HG03442 (cell line): Measurements from ENCODE around the gene SCYGR4.

Experiments used
- ATAC-seq: cut with Tn5 transposase; IDR thresholded peaks from one replicate; pipeline ENCODE4 v1.9.1; 2021; ENCODE audit warnings: mild to moderate bottlenecking, moderate library complexity; ENCODE audit not compliant: unreplicated experiment

The SCYGR4 gene

DNA sequence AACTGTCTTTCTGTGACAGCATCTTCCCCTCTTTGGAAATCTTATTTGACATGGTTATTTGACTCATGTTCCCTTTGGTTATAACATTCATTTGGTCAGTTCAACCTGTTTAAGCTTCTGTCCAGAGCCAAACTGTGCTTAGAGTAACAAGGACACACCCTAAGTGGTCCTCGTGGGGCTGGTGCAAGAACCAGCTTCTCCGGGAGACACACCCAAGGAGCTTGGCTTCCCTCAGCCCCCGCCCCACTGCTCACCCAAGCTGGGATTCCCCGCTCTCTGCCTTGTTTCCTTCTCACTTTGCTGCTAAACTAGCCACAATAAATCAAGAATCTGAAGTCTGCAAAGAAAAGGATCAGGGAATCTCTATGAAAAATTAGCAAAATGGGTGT lies 4.0 kb upstream of the SCYGR4 start:
- ATAC-seq: no peak

DNA sequence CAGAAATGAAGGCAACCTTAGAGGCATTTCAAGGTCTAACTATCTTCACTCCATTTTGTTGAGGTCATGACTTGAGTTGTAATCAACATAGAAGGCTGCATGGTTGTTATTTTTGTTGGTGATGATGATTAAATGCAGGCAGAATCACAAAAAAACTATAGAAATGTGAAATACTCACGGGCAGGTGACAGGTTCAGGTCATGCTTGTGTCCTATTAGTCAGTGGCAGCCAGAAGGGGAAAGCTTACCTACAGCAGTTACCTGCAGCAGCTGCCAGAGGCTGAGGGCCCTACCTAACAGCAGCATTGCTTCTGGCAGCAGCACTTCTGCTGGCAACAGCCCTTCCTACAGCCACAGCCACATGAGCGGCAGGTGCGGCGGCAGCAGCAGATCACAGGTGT lies 3.1 kb upstream of the SCYGR4 start:
- ATAC-seq: no peak

DNA sequence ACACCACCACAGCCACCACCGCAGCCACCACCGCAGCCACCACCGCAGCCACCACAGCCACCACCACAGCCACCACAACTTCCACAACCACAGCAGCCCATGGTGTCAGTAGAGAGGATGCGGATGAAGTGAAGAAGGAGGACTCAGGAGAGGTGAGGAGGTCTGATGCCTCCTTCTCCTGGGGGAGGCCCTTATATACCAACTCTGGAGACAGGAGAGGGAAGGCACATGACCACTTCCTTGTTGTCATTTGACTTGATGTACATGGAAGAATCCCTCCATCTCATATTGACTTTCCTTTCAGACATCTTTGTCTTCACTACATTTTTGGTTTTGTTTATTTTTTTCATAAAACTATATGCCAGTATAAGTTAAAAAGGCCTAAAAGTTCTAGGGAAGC lies 2.6 kb upstream of the SCYGR4 start, which contains the start of gene SCYGR3:
Gene SCYGR3, minus strand, starts transcription at position 101 of the 400 bp plus-strand sequence. Its CDS starts 0 bp downstream, at position 101.
- no peak for ATAC-seq

- ATAC-seq: no peak
These were observed 2.1 kb upstream of the SCYGR4 start for GRCh38 chr2:227615181-227615580.

GRCh38 chr2:227615906-227616305 lies 1.4 kb upstream of the SCYGR4 start:
- no peak for ATAC-seq

GRCh38 chr2:227616631-227617030 lies 667 bp upstream of the SCYGR4 start:
- ATAC-seq: no peak

- no peak for ATAC-seq
These were observed 5.9 kb downstream of the SCYGR4 start for GRCh38 chr2:227623226-227623625.

DNA sequence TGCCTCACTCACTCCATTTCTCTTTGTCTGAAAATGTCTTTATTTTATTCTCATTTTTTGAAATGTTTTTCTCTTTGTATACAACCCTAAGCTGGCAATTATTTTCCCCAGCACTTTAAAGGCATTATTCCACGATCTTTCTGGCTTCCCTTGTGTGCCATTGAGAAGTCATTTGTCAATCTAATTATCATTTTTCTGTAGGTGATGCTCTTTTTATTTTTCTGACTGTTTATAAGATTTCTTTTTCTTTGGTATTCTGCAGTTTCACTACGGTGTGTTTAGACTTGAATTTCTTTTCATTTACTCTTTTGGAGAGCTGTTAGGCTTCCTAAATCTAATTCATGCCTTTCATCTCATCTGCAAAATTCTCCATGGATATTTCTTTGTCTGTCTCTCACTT lies 8.1 kb downstream of the SCYGR4 start:
- no peak for ATAC-seq

DNA sequence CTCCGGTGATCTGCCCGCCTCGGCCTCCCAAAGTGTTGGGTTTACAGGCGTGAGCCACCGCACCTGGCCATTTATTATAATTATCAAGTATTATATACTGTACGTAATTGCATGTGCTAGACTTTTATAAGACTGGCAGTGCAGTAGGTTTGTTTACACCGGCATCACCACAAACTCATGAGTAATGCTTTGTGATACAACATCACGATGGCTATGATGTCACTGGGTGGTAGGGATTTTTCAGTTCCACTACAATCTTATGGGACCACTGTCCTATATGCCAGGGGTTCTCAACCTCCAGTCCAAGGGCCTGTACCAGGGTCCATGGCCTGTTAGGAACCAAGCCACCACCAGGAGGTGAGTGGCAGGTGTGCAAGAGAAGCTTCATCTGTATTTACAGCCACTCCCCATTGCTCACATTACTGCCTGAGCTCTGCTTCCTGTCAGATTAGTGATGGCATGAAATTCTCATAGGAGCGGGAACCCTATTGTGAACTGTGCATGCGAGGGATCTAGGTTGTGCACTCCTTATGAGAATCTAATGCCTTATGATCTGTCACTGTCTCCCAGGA lies 9.4 kb downstream of the SCYGR4 start:
- no peak for ATAC-seq

GRCh38 chr2:227627769-227628168 lies 10.5 kb downstream of the SCYGR4 start:
- ATAC-seq: peak; percentile 99

DNA sequence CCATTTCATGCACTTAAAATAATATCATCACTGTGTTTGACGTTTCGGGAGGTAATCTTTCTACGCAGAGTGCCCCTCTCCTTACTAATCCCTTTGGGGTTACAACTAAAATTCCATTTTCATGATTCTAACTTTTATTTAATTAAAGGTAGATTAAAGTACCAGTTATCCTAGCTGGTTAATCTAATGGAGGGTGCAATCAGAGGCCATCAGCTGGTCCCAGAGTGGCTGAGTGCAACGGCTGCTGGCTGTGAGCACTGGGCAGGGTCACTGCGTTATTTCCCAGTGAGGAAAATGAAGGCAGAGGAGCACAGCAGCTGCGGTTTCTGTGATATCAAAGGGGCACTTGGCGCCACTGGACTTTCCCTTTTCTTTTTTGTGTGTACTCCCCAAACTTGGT lies 12.1 kb downstream of the SCYGR4 start:
- no peak for ATAC-seq

GRCh38 chr2:227630322-227630721 lies 13.0 kb downstream of the SCYGR4 start:
- ATAC-seq: no peak

- ATAC-seq: no peak
These were observed 15.5 kb downstream of the SCYGR4 start for GRCh38 chr2:227632827-227633226.

DNA sequence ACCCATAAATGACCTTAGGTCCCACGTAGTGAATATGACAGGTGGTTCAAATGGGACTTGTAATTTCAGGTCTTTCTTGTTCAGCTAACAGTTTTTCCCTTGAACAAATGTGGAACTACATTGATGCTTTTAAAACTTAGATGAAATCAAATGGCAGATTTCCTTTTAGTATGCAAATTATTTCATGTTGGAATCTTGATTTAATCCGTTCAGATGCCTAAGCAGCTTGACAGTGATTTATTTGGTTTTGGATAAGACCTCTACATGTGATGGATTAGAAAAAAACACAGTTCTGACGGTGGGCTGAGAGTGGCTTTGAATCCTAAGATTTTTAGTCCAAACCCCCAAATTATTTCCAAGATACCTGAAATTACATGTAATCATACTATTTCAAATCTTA lies 16.9 kb downstream of the SCYGR4 start:
- no peak for ATAC-seq

- ATAC-seq: no peak
These were observed 25.4 kb downstream of the SCYGR4 start for GRCh38 chr2:227642656-227643055.

GRCh38 chr2:227643990-227644551 lies 26.8 kb downstream of the SCYGR4 start:
- ATAC-seq: no peak

DNA sequence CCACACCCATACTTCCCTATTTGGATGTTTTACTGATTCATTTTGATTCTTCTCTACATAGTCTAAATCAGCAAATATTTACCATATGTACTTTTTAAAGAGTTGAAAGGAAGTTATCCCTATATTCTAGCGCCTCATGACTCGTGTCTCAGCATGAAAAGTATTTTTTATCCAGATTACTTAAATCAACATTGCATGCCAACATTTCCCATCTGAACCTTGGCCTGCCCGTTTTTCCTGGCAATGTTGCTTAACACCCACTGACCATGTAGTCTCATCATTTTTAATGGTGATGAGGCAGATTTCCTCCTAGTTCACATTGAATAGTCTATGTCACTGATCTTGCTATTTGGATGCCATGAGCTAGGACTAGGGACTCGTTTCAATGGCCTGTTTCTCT lies 36.1 kb downstream of the SCYGR4 start:
- ATAC-seq: no peak

GRCh38 chr2:227654426-227654825 lies 37.1 kb downstream of the SCYGR4 start:
- ATAC-seq: no peak

- peak; percentile 56 for ATAC-seq
These were observed 38.2 kb downstream of the SCYGR4 start for GRCh38 chr2:227655454-227655853.

- no peak for ATAC-seq
These were observed 40.0 kb downstream of the SCYGR4 start for GRCh38 chr2:227657199-227657845.

DNA sequence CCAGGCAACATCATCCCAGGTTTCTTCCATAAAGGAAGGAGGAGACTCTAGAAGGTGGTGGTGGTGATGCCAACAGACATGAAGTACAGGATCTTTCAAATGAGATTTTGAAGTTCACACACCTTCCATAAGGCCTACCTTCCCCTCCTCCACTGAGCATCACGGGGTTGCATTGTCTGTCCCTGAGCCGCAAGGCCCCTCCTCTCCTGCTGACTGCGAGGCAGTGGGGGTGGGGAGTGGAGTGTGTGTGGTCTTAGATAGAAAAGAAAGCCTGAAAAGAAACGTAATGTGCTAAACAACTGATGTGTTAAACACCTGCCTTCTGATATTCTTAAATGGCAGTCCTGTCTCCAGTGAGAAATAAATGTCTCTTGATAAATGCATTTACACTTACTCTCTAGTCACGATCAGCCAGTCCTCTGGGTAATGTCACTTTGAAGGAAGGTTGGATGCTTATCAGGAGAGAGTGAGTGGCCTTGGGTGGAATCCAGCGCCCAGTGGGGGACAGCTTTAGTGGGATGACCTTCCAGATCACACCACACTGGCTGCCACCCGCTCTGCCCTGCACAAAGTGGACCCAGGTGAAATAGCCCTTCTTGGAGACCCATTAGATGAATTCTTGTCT lies 43.8 kb downstream of the SCYGR4 start:
- ATAC-seq: no peak

DNA sequence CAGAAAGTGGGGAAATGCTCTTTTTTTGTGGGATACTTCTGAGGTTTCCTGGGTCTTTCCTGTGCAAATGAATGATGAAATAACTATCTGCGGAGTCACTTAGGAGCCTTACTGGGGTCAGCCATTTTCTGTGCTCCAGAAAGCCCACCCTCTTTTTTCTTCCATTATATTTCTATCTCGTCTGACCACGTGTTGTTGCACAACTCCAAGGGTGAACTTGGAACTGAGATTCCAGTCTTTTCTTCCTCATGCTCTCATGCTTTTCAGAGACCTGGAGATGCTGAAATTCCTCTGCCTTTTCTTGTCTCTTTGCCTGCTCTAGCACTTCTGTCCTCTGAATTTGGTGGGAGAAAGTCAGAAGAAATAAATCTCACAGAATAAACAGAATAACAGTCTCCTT lies 44.5 kb downstream of the SCYGR4 start:
- no peak for ATAC-seq
